HL-60 (cell line): ENCODE data around the gene PLA2R1.

Source experiments
- DNase-seq, 2 experiments: peaks; one replicate each; pipeline ENCODE4 v3.0.0-alpha.2; 2010 to 2020; ENCODE audit warnings: low read depth in 1 of 2, low spot score in 1 of 2
- H3K27ac ChIP-seq: fragments of 250-450 bp; sonication (Bioruptor Pico); replicated peaks from 2 replicates; pipeline ENCODE4 v1.5.1; 2020; ENCODE audit warnings: mild to moderate bottlenecking, moderate library complexity
- H3K27me3 ChIP-seq: fragments of 250-450 bp; sonication (Bioruptor Pico); 2 replicates; pipeline ENCODE4 v1.5.1; 2021; ENCODE audit warnings: mild to moderate bottlenecking, moderate library complexity; ENCODE audit not compliant: insufficient read depth, poor library complexity, severe bottlenecking
- H3K4me3 ChIP-seq: replicated peaks from 2 replicates; pipeline ENCODE4 v1.5.1; 2011; ENCODE audit warnings: mild to moderate bottlenecking, control low read depth, low read length; ENCODE audit not compliant: insufficient read depth
- CTCF ChIP-seq: IDR thresholded peaks from one replicate; pipeline ENCODE4 v1.5.1; 2011; ENCODE audit warnings: low read length, control low read depth, inconsistent platforms; ENCODE audit not compliant: insufficient read depth
- GABPA ChIP-seq: IDR thresholded peaks from 2 replicates; pipeline ENCODE4 v1.6.1; 2012; ENCODE audit warnings: low read depth
- POLR2AphosphoS5 ChIP-seq: IDR thresholded peaks from 2 replicates; pipeline ENCODE4 v1.6.1; 2012; ENCODE audit warnings: low read depth
- REST ChIP-seq: IDR thresholded peaks from 2 replicates; pipeline ENCODE4 v1.6.1; 2012; ENCODE audit warnings: low read depth; ENCODE audit not compliant: insufficient replicate concordance
- SPI1 ChIP-seq: IDR thresholded peaks from 2 replicates; pipeline ENCODE4 v1.6.1; 2012; ENCODE audit warnings: low read depth, mild to moderate bottlenecking, borderline replicate concordance

PLA2R1 gene

GRCh38 chr2:160050147-160050546 is 12.3 kb downstream of the PLA2R1 start:
- no peak for DNase-seq
- TF ChIP-seq GABPA = no peak
- TF ChIP-seq REST = no peak
- no peak for TF ChIP-seq CTCF
- TF ChIP-seq SPI1 = no peak
- TF ChIP-seq POLR2AphosphoS5 = no peak
- Histone ChIP-seq H3K27me3 (peaks cover 13% of the 10 kb centered on the region), H3K4me3 (no peak overlapping the region), H3K27ac (no peak overlapping the region)

GRCh38 chr2:160045703-160046210 is 16.7 kb downstream of the PLA2R1 start:
- no peak for DNase-seq
- Histone ChIP-seq H3K27ac (no peak overlapping the region), H3K27me3 (no peaks in the 10 kb centered on the region), H3K4me3 (no peak overlapping the region)
- no peak for TF ChIP-seq GABPA
- TF ChIP-seq REST = no peak
- no peak for TF ChIP-seq SPI1
- no peak for TF ChIP-seq CTCF
- no peak for TF ChIP-seq POLR2AphosphoS5

GRCh38 chr2:160044728-160045127 is 17.7 kb downstream of the PLA2R1 start:
- no peaks in the 10 kb centered on the region for H3K27me3 ChIP-seq
- no peak overlapping the region for H3K4me3 ChIP-seq
- TF ChIP-seq SPI1 = no peak
- no peak for TF ChIP-seq REST
- no peak for TF ChIP-seq GABPA
- TF ChIP-seq CTCF = no peak
- DNase-seq = no peak
- no peak overlapping the region for H3K27ac ChIP-seq
